ENCODE results near the gene PERM1. TPM values are rescaled to one million over a fixed set of nuclear protein-coding genes. Genes with fewer than 3 reads are reported as not detected.
A peak's percentile ranks its signal among the peaks of the same experiment; 100 is the strongest.

PERM1 gene
- total RNA-seq, 1 donor from 2014 or later = 38.4 TPM

DNA sequence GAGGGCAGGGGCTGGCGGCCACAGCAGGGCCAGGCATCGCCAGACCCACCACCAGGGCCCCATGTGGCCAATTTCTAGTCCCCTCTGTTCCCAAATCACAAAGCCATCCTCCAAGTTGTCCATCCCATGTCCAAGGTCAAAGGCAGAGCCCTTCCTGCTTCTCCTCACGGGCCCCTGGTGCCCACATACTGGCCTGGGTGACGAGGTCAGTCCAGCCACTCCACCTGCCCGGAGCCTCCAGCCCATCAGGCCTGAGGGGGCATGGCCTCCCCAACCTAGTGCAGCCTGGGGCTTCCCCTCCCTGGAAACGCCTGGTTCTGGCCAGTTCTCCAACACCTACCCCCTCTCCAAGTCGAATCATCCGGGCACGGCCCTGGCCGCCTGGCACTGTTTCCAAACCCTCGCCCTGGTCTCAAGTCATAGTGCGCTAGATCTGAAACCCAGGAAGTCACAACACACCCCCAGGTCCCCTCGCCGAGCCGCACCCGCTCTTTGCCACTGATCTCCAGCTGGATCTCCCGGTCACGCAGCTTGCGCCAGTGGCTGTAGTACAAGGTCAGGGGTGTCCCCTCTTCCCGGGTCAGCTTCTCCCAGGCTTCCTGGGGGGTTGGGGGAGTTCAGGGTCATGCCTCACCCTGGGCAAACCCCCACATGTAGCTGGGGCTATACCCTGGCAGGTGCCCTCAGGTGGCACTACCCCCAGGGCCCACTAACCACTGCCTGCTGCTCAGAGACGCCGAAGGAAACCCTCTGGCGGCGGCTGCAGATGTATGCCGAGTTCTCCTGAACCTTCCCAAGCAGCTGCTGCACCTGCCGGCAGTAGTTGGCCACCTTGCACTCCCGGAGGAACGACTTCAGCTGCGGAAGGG is 36.0 kb downstream of the PERM1 start:
- DNase-seq = no peak

- peak; percentile 56 for DNase-seq
Measured at GRCh38 chr1:944341-945325, 37.3 kb downstream of the PERM1 start.

DNA sequence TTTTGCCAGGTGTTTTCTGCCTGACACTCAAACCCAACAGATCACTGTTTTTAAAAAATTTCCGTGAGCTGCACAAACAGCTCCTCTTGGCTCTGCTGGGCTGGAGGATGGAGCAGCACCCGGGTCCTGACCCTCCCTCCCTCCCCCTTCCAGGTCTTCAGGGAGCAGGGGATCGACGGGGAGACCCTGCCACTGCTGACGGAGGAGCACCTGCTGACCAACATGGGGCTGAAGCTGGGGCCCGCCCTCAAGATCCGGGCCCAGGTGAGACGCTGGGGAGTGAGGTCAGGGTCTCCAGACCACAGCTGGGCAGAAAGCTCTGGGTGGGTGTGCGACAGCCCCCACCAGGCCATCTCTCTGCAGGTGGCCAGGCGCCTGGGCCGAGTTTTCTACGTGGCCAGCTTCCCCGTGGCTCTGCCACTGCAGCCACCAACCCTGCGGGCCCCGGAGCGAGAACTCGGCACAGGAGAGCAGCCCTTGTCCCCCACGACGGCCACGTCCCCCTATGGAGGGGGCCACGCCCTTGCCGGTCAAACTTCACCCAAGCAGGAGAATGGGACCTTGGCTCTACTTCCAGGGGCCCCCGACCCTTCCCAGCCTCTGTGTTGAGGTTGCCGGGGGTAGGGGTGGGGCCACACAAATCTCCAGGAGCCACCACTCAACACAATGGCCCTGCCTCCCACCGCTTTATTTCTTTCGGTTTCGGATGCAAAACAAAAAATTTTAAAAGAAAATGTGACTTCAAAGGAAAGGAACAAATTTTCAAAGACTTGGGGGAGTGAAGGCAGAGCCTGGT is 38.1 kb downstream of the PERM1 start:
- DNase-seq = no peak

- DNase-seq = peak; percentile 54
Measured at GRCh38 chr1:942864-943533, 38.9 kb downstream of the PERM1 start.

- DNase-seq = no peak
Measured at GRCh38 chr1:942411-942821, 39.5 kb downstream of the PERM1 start.

DNA sequence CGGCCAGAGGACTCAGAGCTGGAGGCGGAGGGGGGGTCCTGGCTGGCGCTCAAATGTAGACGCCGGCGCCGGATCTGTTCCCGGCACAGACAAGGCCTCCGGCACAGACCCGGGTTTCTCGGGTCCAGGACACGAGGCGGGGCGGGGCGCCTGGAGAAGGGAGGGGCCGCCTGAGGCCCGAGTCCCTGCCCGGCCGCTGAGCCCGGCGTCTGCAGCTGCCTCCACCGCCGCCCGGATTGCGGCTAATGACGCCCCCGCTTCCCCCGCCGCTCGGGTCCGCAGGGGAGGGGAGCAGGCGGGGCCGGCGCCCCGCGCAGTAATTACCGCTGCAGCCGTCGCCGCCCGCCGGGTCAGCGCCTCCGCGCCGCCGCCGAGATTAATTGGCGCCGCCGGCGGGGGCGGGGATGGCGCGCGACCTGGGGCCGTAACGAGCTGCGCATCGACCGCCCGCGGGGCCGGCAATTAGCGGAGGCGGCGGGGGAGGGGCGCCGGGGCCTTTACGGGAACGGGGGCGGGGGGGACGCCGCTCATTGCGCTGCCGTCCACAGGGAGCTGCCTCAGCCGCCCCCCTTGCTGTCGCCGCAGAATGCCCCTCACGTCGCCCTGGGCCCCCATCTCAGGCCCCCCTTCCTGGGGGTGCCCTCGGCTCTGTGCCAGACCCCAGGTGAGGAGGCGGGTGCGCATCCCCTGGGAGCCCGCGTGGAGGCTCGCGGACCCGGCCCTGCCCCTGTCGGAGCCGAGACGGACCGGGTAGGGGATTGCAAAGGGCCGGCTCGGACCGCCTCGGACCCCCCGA is 40.1 kb downstream of the PERM1 start:
- peak; percentile 85 for DNase-seq

DNA sequence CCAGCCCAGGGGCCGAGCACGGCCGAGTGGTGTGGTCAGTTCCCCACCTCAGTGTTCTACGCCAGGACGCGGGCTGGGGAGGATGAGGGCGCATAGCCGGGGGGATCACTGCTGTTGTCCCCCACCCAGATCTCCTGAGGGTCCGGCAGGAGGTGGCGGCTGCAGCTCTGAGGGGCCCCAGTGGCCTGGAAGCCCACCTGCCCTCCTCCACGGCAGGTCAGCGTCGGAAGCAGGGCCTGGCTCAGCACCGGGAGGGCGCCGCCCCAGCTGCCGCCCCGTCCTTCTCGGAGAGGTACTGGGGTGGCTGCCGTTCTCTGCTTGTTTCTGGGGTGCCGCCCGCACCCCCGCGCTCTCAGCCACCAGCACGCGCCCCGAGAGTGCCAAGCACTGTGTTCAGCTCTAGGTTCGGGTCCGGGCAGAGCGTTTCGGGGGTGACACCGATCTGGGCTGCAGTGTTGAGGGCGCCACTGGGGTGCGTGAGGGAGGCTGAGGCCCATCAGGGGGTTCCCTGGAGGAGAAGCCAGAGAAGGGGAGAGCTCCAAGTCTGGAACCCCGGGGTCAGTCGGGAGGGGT is 40.8 kb downstream of the PERM1 start:
- no peak for DNase-seq

DNA sequence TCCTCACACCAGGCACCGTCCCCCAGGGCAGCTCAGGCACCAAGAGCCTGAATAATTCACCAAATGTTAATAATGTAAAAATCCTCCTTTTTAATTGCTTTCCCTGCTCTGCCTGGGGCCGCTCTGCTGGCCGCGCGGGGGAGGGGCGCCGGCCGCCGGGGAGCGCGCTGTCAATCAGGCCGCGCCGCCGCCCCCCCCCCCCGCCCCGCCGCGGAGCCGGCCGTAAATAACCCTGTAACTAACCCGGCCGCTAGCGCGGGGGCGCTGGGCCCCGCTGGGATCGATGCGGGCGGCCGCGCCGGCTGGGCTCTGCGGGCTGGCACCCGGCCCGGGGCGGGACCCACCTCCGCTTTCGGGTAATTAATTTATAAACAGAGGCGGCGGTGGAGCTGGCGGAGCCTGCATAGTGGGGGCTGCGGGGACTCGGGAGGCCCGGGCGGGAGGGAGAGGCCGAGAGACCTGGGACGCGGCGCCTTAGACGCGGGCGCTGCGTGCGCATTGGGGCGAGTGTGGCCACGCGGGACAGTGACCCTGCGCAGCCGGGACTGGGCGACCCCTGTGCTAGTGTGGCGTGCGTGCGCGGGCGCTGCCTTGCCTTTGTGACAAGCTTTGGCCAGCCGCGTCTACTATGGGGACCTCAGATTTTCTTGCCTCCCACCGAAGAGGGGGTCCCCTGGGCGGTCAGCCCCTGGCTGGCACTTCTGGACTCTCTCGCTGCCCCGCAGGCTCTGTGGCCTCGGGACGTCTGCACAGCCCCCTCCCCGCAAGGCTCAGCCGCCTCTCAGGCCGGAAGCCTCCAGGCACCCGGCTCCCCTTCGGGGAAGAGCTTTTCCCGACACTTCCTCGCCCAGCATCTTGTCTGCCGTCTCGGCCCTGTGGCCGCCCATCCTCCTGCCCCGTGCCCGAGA is 41.5 kb downstream of the PERM1 start:
- peak; percentile 86 for DNase-seq

DNA sequence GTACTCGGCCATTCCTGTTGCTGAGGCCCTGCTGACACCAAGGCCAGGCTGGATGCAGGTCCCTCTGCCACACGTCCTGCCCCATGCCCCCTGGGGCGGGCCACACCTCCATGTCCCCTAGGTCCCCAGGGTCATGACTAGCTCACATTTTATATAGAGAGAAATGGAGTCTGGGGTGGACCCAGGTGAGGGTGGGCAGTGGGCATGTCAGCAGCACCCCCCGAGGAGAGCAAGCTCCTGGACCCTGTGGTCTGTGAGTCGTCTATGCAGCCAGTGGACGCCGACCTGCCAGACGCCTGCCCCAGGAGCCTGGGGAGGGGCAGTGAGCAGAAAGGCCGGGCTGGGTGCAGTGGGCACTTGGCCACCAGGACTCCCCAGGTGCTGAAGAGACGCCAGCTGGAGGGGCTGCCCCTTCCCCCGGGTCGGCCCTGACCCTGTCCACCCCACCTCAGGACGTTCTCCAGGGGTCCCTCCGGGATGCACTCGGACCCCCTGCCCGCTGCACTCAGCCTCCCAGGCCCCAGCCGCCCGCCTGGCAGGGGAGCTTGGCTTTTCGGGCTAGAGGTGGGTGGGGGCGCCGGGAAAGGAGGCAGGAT is 42.3 kb downstream of the PERM1 start:
- no peak for DNase-seq

- no peak for DNase-seq
Measured at GRCh38 chr1:938711-939489, 43.0 kb downstream of the PERM1 start.

DNA sequence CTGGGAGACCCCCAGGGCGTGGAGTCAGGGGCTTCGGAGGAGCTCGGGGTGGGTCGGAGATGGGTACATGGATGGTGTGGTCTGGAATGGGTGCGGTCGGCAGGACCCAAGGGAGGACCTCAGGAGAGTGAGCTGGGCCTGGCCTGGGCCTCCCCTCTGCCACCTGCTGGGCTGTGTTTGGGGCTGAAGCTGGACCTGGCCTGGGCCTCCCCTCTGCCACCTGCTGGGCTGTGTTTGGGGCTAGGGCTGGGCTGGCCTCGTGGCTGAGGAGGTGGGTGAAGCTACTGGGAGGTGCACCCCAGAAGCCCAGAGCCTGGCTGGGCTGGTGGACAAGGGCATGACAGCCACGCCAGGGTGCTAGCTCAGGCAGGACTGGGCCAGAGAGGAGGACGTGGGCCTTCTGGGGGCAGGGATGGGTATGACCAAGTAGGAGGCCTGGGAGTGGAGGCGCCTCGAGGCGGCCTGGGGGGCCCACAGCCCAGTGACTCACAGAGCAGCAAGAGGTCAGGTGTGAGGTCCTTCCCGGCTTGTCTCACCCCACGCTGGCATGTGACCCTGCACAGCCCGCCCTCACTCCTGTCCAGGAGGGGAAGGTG is 43.7 kb downstream of the PERM1 start:
- no peak for DNase-seq

DNA sequence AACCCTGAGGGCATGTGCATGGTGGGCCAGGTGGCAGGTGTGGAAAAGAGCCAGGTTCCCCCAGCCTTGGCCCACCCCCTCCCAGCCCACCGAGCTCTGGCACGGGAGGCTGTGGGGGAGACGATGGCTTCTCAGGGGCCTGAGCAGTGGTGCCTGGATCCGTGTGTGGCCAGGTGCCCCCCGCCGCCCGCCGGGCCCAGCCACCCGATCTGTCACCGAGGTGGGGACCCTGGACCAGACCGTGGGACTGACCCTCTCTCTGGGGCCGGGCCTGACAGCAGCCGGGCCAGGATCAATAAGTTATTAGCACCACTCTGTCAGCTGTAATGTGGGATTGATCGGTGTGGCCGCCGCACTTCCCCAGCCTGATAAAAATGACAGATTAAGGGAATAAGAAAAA is 44.4 kb downstream of the PERM1 start:
- no peak for DNase-seq

GRCh38 chr1:936348-937264 is 45.3 kb downstream of the PERM1 start:
- DNase-seq = no peak

DNA sequence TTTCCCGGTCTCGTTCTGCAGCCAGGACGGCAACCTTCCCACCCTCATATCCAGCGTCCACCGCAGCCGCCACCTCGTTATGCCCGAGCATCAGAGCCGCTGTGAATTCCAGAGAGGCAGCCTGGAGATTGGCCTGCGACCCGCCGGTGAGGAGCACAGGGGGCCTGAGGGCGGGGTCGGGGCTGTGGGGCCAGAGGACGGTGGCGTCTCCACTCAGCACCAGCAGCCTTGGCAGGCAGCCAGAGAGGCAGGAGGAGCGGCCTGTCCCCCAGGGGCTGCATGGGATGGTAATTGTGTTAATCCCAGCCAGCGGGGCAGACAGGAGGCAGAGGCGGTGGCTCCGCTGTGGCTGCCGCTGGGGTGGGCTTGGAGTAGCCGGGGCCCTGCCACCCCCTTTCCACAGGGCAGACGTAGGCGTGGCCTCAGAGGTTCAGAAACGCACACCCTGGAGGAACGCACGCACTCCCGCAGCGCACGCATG is 46.1 kb downstream of the PERM1 start:
- DNase-seq = peak; percentile 81

- DNase-seq = no peak
Measured at GRCh38 chr1:934991-935750, 46.7 kb downstream of the PERM1 start.

GRCh38 chr1:933603-933940 is 48.3 kb downstream of the PERM1 start:
- no peak for DNase-seq

Data from tongue (tissue), 2 donors.